A673 (cell line): ENCODE data around the gene STPG2.

Source experiments
- CTCF ChIP-seq: fragments of 300-800, 200-600 bp; sonication (generic); conservative IDR thresholded peaks from 2 replicates; pipeline ENCODE4 v1.5.1; 2017; ENCODE audit warnings: low read depth, mild to moderate bottlenecking, antibody characterized with exemption, low read length, moderate library complexity, mixed read lengths
- EZH2 ChIP-seq: fragments of 200-600 bp; sonication (generic); IDR thresholded peaks from 2 replicates; pipeline ENCODE4 v1.6.1; 2017; ENCODE audit warnings: borderline replicate concordance, low read depth, mild to moderate bottlenecking, mixed read lengths, antibody characterized with exemption, low read length; ENCODE audit not compliant: poor library complexity, severe bottlenecking

DNA sequence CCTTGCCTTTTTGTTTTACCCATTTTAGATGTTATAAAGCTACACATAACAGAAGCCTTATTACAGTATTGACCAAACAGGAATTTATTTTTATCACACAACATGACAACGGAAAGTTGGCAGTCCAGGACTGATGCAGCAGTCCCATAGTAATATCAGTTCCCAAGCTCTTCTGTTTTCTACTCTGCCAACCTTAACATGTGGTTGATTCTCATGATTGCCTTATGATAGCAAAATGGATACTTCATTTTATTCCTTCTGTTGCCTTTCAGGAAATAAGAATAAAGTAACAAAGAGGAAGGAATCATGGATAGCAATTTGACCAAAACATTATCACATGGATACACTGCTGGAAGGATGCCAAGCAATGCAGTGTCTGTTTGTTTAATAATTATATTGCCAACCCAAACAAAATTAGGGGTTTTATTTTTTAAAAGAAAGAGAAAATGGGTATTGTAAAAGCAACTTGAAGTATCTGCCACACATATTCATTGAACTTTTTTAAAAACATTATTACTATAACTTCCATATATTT is 275.7 kb downstream of the STPG2 start:
- TF ChIP-seq CTCF = no peak
- no peak for TF ChIP-seq EZH2
